ENCODE data around the gene GALNT14.

GALNT14 gene

DNA sequence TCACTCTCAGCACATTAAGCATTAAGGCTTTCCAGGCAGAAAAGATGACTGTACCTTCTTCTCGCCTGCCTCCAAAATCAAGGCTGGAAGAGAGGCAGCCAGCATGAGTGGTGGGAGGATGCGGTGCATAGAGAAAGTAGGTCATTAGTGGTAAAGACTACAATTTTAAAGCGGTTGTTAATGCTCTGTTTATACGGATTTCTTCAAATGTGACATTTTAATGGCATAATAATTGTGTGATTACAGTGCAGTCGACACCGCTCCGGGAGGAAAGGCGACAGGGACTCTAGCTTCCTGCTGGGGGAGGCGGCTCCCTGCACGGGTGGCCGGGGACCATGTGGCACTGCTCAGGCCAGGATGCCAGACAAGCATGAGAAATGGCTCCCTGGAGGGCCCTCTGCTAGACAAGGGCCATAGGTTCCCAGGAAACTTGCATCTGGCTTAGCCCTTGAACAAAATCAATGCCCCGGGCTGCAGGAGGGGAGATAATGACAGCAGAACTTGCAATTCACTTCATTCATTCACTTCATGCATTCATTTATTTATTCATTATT, 129.6 kb downstream of the GALNT14 start:
- no peak for DNase-seq (ENCODE audit: low read depth)

DNA sequence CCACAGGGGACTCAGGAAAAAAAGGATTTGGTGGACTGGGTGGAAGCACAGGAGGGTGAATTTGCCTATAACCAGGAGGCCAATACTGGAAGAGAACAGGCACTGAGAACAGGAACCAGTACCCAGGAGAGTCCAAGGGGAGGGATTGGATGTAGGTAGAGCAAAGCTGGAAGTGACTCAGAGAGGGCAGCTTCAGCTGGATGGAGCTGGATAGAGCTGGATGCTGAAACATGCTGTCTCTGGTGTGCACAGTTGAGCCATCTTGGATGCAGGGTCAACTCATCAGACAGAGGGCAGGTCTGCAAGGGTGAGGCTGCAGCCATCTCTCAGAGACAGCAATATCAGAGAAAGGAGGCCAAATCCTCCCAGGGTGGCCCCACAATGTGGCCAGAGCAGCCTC, 134.0 kb downstream of the GALNT14 start:
- no peak for DNase-seq (ENCODE audit: low read depth)

DNA sequence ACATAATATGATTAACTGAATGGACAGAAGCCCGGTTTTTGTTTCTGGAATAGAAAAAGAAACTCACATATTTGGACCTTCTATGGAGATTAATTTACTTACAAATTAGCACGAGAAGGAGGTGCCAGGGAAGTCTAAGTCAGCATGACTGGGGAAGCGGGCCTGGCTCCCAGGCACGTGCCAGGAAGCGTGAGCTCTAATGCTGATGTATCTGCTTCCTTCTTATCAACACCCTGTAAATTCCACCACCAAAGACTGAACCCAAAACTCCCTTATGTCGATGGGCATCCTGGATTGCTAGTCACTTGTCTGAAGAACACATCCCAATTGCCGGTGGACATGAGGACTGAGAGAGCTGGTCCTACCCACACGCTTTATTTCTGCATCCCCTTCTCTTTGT, 134.5 kb downstream of the GALNT14 start:
- no peak for DNase-seq (ENCODE audit: low read depth)

- no peak for DNase-seq (ENCODE audit: low read depth)
Observed at GRCh38 chr2:31002537-31003150, 135.6 kb downstream of the GALNT14 start.

DNA sequence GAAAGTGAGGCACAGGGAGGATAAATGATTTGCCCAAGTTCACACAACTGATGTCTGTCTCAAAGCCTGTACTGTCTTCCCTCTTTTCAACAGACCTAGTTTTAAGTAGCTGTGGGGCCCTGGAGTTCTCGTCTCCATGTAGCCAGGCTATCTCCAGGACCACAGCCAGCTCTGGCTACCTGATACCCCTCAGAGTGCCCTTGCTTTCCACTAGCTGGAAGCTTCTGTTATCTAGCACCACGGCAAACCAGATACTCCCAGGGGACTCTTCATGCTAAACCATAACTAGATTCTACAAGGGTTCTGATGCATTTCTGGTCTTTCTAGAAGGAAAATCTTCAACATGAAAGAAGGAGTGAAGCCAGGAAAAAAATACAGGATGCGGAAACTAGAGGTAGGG, 137.3 kb downstream of the GALNT14 start:
- no peak for DNase-seq (ENCODE audit: low read depth)

DNA sequence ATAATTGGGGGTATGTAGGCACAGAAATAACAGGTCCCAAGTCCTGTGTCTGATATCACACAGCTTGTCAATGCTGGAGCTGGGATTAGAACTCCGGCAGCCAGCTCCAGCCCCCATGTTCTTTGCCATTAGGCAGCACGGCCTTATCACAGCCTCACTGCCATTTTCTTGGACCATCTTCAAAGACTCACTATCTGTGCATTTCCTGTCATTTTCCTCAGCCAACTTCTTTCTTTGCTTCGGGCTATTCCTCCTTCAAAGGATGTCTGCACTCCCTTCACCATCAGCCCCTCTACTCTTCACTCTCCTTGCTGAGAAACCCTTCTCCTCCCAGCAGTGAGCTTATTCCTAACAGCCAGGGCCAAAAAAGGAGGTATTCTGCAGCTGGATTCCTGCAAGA, 139.6 kb downstream of the GALNT14 start:
- DNase-seq (ENCODE audit: low read depth) = no peak

DNA sequence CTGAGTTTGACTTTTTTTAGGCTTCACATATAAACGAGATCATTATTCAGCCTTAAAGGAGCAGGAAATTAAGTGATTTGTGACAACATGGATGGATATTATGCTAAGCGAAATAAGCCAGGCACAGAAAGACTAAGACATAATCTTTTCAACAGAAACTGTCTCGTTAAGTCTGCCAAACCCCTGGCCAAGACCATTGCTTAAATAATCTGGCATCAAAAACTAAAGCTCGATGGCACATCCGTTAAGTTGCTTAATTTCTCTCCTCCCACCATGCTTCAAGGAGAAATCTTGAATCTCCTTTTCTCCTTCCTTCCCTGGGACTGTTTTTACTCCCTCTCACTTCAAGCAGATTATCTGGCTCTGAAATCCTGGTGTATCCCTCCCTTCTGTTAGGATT, 140.3 kb downstream of the GALNT14 start:
- DNase-seq (ENCODE audit: low read depth) = no peak

DNA sequence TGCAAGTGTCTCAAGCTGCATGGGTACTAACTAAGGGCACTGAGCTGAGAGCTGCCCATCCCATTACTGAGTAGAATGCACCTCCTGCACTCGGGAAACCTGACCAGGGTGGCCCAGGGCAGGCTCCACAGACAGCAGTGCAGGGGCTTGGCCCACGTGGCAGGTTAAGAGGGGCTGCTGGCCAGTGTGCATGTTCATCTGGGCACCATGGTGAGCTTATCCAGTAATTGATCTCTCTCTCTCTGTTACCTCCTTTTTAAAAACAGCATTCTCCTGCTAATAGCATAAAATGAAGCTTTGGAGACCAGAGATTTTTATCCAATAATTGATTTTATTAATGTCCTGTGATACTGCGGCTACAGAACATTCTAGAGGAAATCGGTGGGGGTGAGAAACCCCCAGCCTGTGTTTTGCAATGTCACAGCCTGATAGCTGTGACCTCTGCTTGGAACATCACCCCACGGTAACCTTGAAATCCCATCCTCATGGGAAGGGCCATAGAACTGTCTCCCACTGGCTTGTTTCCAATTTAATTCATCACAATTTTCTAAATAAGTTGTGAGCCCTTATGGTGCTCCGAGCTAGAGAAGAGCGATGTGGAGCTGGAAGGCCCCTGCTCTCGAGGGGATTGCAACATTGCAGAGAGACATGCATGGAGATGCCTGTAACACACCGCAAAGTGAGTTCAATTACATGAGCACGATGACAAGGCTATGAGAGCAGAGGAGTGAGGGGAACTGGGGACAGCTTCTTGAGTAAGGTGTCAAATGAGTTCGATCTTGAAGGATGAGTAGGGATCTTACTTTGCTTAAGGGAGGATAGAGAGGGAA, 143.8 kb downstream of the GALNT14 start:
- no peak for DNase-seq (ENCODE audit: low read depth)

- DNase-seq (ENCODE audit: low read depth) = no peak
Observed at GRCh38 chr2:30992781-30993180, 145.5 kb downstream of the GALNT14 start.

DNA sequence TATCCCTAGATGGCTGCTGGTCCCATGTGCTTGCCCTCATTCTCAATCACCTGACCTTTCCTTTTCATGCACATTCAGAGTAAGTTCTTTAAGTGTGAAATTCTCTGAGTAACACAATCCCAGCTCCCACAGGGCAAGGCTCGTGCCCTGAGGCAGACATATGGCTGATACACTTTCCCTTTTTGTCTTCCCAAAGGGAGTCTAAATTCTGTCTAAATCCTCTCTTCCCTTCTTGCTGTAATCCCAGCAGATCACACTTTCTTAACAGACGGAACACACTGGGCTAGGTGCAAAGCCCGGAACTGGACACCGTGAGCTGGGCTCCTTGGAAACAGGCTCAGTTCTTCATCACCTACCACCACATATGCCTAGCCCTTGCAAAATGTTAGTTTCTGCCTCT, 147.6 kb downstream of the GALNT14 start:
- no peak for DNase-seq (ENCODE audit: low read depth)

DNA sequence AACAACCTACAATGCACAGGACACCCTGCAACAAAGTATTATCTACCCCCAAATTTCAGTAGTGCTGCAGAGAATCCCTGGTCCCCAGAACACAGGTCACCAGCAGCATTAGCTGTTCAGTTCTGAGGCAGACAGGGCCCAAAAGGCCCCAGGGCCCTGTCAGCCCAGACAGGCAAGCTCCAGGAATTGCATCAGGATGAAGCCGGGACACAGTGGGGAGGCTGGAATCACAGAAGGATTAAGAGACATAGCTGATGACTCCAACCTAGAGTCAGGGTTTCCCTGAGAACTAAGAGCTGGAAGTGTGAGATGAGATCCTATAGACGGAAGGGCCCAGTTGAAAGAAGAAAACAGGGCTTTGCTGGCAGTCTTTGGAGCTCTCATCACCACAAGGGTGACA, 148.1 kb downstream of the GALNT14 start:
- no peak for DNase-seq (ENCODE audit: low read depth)

- no peak for DNase-seq (ENCODE audit: low read depth)
Observed at GRCh38 chr2:30989746-30990145, 148.5 kb downstream of the GALNT14 start.

DNA sequence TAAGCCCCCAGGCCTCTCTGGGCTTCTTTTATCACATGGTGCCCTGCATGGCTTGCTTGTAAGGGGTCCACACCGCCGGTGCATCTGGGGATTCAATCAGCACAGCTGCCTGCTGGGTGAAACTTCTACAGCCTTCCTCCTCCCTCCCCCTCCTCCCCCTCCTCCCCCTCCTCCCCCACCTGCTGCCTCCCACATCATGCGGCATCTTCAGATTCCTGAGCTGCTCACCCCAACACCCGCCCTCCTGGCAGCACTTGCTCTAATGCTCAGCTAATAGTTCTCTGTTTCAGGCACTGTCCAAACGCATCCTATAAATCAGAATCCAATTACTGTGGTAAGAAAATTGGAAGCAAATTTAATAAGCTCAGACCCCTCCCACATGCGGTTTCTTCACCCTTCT, 150.7 kb downstream of the GALNT14 start:
- DNase-seq (ENCODE audit: low read depth) = no peak

DNA sequence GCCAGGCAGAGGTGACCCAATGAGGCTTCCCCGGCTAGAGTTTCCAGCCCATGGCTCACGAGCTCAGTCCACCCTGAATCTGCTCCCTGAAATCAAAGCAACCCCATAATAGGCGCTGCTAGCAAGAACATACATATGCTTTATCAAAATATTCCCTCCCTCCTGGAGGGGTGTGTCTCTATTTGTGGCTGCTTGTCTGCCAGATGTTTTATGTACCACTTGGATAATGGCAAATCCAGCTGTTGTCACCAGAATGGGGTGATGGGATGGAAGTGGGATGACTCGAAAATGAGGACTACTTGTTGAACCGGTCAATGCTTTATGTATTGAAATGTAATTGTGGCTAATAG, 152.0 kb downstream of the GALNT14 start:
- DNase-seq (ENCODE audit: low read depth) = no peak

DNA sequence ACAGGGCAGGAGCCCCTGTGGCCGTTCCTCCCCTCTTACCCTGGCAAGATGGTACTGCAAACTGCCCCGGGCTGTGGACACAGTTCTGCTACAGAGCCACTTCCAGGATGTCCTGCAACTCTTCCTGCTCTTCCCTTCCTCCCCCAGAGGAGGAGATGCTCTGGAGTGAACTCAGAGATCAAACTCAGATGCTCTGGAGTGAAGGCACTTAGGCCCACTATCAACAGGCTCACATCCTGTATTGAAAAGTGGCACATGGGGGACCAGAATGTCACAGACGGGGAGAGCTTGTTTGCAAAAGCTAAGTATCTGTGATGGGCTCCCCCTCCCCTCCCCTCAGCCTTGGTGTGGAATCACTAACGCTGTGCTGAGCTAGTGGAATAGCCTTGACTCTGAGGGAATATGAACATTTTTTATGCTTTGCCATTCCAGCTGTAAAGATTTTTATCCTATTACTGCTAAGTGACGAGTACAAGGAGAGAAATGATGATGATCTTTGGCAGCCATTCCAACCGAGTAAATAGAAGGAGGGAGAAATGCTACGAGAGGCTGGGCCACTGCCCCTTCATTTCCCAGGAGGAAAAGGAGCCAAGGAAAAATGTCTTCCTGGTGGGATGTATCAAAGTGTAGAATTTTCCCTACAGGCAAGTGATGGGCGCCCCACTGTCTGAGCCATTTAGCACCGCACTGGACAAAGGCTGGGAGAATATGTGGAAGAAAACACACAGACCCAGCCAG, 152.6 kb downstream of the GALNT14 start:
- DNase-seq (ENCODE audit: low read depth) = no peak

GRCh38 chr2:30984148-30984547, 154.1 kb downstream of the GALNT14 start:
- no peak for DNase-seq (ENCODE audit: low read depth)

GRCh38 chr2:30981510-30981909, 156.7 kb downstream of the GALNT14 start:
- no peak for DNase-seq (ENCODE audit: low read depth)

DNA sequence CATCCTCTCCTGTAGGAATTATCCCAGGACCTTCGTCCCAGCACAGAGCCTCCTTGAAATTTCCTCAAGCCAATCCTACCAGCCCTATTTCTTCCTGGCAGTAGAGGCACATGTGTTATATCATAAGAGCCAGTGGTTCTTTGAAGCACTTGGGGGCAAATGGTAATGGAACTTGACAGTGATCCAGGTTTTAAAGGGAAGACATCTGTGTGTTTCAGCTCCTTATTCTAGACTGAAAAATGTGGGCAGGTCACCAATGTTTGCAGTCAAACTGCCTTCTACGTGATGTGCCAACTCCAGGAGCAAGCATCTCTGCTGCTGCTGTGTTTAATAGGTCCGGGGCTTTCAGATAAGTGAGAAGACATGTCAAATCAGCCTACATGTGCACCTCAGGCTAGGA, 157.1 kb downstream of the GALNT14 start:
- no peak for DNase-seq (ENCODE audit: low read depth)

DNA sequence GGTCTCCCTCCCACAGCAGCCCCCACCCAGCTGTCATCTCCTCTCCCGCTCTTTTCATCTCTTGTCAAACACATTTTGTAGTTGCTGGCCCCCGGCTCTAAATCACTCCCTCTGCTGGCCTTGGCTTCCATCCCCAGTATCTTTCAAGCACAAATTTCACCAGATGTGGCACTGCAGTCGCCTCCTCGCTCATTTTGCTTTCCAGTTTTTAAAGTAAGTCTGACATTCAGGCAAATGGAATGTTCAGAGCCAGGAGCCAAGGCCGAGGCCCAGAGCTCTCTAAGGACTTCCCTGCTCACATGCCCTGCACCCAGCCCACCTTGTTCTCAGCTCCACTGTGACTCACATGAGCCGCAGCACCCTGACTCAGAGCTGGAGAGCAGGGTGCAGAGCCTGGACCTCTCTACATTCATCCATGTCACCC, 158.4 kb downstream of the GALNT14 start:
- DNase-seq (ENCODE audit: low read depth) = no peak

DNA sequence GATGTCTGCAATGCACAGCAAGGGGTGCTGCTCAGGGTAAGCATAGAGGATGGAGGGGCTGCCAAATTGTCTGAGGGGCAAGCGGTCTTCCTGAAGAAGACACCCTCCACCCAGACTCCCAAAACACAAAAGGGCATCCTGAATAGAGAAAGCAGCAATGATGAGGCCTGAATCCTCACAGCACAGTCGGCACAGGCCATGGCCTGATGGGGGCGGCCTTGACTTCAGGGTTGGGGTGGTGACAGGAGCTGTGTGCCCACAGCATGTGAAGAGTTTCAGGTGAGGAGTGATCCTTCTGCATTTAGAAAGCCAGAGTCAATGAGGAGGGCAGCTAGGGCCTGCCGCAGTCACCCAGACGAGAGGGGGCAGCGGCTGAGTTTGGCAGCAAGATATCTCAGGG, 159.4 kb downstream of the GALNT14 start:
- no peak for DNase-seq (ENCODE audit: low read depth)

DNA sequence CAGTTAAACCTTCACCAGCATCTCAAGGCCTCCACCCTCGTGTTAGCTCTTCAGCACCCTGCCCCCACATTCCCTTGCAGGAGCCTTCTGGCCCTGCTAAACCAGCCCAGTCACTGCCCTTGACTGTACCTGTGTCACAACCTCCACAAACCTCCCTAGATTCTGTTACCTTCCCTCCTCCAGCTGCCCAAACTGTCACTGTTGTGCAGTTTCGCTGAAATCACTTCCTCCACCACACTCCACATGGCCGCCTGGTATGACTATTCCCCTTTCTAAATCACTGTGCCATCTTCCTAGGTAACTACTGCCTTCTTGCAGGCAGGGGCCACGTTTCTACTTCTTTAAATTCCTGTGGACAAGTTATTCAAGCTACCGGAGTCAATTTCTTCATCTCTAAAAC, 160.2 kb downstream of the GALNT14 start:
- no peak for DNase-seq (ENCODE audit: low read depth)

DNA sequence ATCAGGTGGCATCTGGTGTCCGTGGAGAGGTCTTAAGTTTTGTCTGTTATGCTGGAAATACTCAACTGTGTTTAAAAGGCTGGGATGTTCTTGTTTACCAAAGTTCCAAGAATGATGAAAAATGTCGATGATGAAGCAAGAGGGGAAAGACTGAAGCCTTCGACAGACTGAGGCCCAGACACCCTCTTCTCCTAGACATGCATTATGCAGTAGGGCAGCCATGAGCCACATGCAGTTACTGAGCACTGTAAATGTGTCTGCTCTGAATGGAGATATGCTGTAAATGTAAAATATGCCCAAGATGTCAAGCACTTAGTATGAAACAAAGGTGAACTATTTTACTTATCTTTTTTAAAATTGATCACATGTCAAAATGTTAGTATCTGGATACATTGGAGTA, 163.1 kb downstream of the GALNT14 start:
- DNase-seq (ENCODE audit: low read depth) = no peak

DNA sequence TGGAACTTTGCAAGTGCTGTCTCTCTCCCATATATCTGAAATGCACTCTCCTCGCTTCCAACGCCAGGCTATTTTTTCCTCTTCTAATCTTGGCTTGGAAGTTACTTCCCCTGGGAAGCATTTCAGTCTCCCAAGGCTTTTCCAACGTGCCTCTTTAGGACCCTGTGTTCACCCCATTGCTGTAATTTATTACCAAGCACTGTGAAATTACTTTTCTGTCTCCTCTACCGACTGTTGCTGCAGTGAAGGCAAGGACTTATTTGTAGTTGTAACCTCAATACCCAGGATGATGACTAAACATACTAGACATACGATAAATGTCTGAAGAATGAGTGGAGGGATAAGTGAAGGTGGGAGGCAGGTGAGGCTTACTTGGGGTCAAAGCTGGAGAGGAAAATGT, 163.7 kb downstream of the GALNT14 start:
- DNase-seq (ENCODE audit: low read depth) = no peak

All from activated gamma-delta T cell treated with anti-CD3 and anti-CD28 coated beads, Interleukin-2, amount 50 U/mL, for 16 hours (primary cell).